ENCODE results near the gene PTPRZ1. TPM values are rescaled to one million over a fixed set of nuclear protein-coding genes. Genes with fewer than 3 reads are reported as not detected.

Gene PTPRZ1
- total RNA-seq, 3 donors from 2014 or later (not counting 1 experiment from before 2014, with no cell fraction given): not detected

DNA sequence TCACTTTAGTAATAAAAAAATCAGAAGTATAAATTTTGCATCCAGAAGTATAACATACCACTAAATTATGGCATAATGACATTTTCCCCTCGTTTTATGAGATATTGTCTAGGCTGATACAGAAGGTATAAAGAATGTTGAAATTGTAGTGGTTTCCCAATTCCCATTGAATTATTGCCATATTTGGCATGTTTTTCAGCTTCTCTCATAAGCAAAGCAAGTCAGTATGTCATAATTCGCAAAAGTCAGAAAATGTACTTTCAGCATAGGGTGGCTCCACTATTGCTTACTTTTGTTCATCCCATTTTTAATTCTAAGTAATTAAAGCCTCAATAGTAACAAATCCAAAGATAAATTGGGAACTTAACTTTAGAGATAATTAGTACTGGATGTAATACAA is 19.7 kb upstream of the PTPRZ1 start:
- Histone ChIP-seq H3K9me3 (ENCODE audit: control insufficient read depth, insufficient read depth, low read length) (no peaks in the 10 kb centered on the region), H3K36me3 (ENCODE audit: control insufficient read depth, insufficient read depth, low read length) (no peaks in the 10 kb centered on the region), H3K4me3 (ENCODE audit: low read length) (no peak overlapping the region), H3K27me3 (ENCODE audit: control insufficient read depth, insufficient read depth, low read length) (no peaks in the 10 kb centered on the region), H3K4me1 (ENCODE audit: control insufficient read depth, insufficient read depth, low read length) (no peaks in the 10 kb centered on the region), H3K27ac (ENCODE audit: low read length) (no peak overlapping the region)
- Mint-ChIP-seq H3K36me3 (no peaks in the 10 kb centered on the region), H3K27ac (no peak overlapping the region), H3K4me3 (no peak overlapping the region), H3K4me1 (no peaks in the 10 kb centered on the region), H3K9me3 (peaks cover 8 to 11% of the 10 kb centered on the region in 2 donors), H3K27me3 (ENCODE audit: low read depth in 2 of 2) (no peaks in the 10 kb centered on the region)
- TF ChIP-seq CTCF (IDR thresholded peaks at IDR 0.05): no peak
- 100% methylated on average over 1 of the region's 2 CpGs for WGBS (ENCODE audit: insufficient coverage)
- ATAC-seq (no peak), DNase-seq (no peak)
- intact Hi-C loops (cut with micrococcal nuclease): no loop called here

GRCh38 chr7:121860953-121861352 is 12.0 kb upstream of the PTPRZ1 start:
- Mint-ChIP-seq H3K9me3 (peaks cover 2 to 7% of the 10 kb centered on the region in 2 donors), H3K4me3 (no peak overlapping the region), H3K36me3 (no peaks in the 10 kb centered on the region), H3K27ac (no peak overlapping the region), H3K27me3 (ENCODE audit: low read depth in 2 of 2) (no peaks in the 10 kb centered on the region), H3K4me1 (no peaks in the 10 kb centered on the region)
- no peaks in the 10 kb centered on the region for H3K27me3 ChIP-seq (ENCODE audit: control insufficient read depth, insufficient read depth, low read length)
- no peaks in the 10 kb centered on the region for H3K4me1 ChIP-seq (ENCODE audit: control insufficient read depth, insufficient read depth, low read length)
- H3K4me3 ChIP-seq (ENCODE audit: low read length): no peak overlapping the region
- no peak for TF ChIP-seq CTCF (IDR thresholded peaks at IDR 0.05)
- no peaks in the 10 kb centered on the region for H3K36me3 ChIP-seq (ENCODE audit: control insufficient read depth, insufficient read depth, low read length)
- intact Hi-C loops (cut with micrococcal nuclease): no loop called here
- DNase-seq (no peak), ATAC-seq (no peak)
- no peaks in the 10 kb centered on the region for H3K9me3 ChIP-seq (ENCODE audit: control insufficient read depth, insufficient read depth, low read length)
- H3K27ac ChIP-seq (ENCODE audit: low read length): no peak overlapping the region

GRCh38 chr7:121862591-121862990 is 10.4 kb upstream of the PTPRZ1 start:
- Histone ChIP-seq H3K27me3 (ENCODE audit: control insufficient read depth, insufficient read depth, low read length) (no peaks in the 10 kb centered on the region), H3K36me3 (ENCODE audit: control insufficient read depth, insufficient read depth, low read length) (no peaks in the 10 kb centered on the region), H3K4me1 (ENCODE audit: control insufficient read depth, insufficient read depth, low read length) (no peaks in the 10 kb centered on the region), H3K9me3 (ENCODE audit: control insufficient read depth, insufficient read depth, low read length) (no peaks in the 10 kb centered on the region), H3K4me3 (ENCODE audit: low read length) (no peak overlapping the region), H3K27ac (ENCODE audit: low read length) (no peak overlapping the region)
- DNase-seq (no peak), ATAC-seq (no peak)
- intact Hi-C loops (cut with micrococcal nuclease): no loop called here
- WGBS (ENCODE audit: insufficient coverage): 73% methylated on average over 4 of the region's 4 CpGs
- Mint-ChIP-seq H3K4me3 (no peak overlapping the region), H3K36me3 (no peaks in the 10 kb centered on the region), H3K27me3 (ENCODE audit: low read depth in 2 of 2) (no peaks in the 10 kb centered on the region), H3K4me1 (no peaks in the 10 kb centered on the region), H3K27ac (no peak overlapping the region), H3K9me3 (peaks cover 4 to 7% of the 10 kb centered on the region in 2 donors)
- no peak for TF ChIP-seq CTCF (IDR thresholded peaks at IDR 0.05)

- H3K27me3 ChIP-seq (ENCODE audit: control insufficient read depth, insufficient read depth, low read length): peaks cover 18% of the 10 kb centered on the region
- DNase-seq (no peak), ATAC-seq (no peak)
- no peaks in the 10 kb centered on the region for H3K9me3 ChIP-seq (ENCODE audit: control insufficient read depth, insufficient read depth, low read length)
- no peaks in the 10 kb centered on the region for H3K36me3 Mint-ChIP-seq
- no peak overlapping the region for H3K4me3 ChIP-seq (ENCODE audit: low read length)
- no peaks in the 10 kb centered on the region for H3K4me1 ChIP-seq (ENCODE audit: control insufficient read depth, insufficient read depth, low read length)
- H3K36me3 ChIP-seq (ENCODE audit: control insufficient read depth, insufficient read depth, low read length): no peaks in the 10 kb centered on the region
- H3K27ac ChIP-seq (ENCODE audit: low read length): no peak overlapping the region
- H3K27me3 Mint-ChIP-seq (ENCODE audit: low read depth in 2 of 2): peaks cover 23 to 48% of the 10 kb centered on the region in 2 donors
- no peak overlapping the region for H3K4me3 Mint-ChIP-seq
- peaks cover 4 to 11% of the 10 kb centered on the region in 2 donors for H3K9me3 Mint-ChIP-seq
- no peak overlapping the region for H3K27ac Mint-ChIP-seq
- TF ChIP-seq CTCF (IDR thresholded peaks at IDR 0.05): no peak
- H3K4me1 Mint-ChIP-seq: peaks cover 0 to 6% of the 10 kb centered on the region in 2 donors
- intact Hi-C loops (cut with micrococcal nuclease): no loop called here
Measured at GRCh38 chr7:121871188-121871587, 1.8 kb upstream of the PTPRZ1 start.

Data from natural killer cell (primary cell).